ENCODE measurements around the gene GATA5.

The GATA5 gene

DNA sequence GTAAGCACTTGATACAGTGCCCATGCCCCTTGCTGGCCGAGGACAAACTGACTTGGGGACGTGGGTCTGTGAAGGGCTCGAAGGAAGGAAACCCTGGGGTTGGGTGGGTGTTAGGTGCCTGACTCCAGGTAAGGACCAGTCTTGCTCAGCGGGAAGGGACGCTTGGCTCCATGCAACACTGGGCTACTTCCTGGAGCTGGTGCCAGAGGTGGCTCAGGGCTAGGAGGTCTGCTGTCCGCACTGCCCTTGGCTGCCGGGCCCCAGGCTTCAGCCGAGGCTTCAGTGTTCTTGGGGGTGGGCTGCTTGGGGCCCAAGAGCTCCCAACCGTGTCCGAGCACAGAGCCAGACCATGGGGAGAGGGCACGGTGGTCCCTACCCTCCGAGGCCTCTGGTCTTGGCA is 5.3 kb downstream of the GATA5 start:
- DNase-seq = no peak

DNA sequence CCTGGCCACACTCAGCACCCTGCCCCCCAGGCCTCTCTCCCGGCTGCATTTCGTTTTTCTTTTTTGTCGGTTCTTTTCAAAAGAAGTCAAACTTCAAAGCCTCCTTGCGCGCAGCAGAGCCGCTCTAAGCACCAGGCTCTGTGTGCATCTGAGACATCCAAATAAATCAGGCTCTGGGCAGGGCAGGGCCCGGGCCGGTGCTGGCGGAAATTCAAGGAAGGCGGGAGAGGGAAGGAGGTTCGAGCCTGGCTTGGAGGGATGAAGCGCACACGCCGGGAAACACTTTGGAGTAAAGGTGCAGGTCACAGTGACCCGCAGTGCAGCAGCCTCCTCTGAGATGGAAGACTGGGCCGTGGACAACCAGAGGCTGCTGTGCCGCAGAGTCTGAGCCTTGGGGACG is 5.8 kb downstream of the GATA5 start:
- no peak for DNase-seq

DNA sequence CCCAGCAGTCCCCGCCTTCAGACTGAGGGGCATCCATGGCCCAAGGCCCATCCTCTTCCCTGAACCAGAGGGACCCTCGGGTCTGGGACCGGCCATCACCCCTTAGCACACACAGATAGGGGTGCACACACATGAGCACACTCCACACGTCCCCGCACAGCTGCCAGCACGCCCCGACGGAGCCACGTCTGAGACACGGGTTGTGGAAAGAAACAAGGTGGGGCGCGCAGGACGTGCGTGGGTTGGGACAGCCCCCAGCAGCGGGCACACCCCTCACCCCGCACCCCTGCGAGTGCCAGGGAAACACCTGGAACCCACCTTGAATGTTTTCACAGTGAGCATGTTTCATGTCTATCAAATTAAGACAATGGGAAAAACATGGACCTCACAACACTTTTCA is 6.4 kb downstream of the GATA5 start:
- DNase-seq = no peak

DNA sequence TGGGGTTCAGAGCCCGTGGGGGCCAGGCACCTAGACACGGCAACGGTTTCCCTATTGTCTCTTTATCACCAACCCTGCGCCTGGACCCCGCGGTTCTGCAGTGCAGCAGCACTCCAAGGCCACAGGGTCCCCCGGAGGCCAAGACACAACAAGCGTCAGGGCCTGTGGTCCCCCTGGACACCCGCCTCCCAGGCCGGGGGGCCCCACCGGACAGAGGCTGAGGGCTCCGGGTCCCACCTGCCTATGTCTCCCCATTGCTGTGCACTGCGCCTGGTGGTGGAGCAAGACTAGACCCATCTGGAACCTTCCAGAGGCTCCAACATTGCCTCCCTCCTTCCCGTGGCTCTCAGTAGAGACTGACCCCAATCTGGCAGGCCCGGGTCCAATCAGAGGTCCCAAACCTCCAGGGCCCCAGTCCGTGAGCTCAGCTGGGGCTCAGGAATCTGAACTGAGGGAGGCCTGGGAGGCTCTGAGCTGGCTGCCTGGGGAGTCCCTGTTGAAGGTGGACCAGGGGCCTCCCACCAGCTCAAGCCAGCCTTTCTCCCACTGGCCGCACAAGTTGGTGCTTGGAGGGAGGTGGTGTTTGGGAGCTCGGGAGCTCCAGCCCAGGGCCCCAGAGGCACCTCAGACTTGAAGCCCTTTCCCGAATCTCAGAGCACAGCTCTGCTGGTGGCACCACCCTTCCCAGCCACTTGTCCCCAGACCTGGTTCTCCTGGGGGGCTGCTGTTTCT is 8.8 kb downstream of the GATA5 start:
- no peak for DNase-seq

DNA sequence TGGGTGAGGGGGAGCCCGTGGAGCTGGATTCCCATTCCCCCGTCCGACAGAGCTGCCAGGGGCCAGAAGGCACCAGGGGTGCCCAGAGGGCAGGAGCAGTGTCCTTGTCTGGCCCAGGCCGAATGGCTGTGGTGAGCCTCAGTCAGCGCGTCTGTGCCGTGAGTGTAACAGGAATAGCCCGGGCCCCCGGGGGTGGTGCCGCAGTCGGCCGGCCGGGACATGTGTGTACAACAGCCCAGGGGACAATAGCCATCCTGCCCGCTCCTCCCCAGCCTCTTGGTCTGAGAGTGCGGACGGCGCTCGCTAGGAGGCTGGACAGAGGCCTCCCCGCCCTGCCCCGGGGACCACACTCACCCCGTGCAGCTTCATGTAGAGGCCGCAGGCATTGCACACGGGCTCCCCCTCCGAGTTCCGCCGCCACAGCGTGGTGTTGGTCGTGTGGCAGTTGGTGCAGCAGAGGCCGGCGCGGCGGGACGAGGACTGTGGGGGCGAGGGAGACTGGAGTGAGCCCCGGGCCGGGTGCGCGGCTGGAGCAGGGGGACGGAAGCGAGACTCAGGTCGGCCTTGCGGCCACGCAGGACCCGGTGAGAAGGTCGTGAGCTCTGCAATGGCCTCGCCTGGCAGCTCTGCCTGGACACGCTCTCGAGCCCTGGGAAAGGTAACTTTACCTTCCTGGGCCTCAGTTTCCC is 9.6 kb downstream of the GATA5 start:
- no peak for DNase-seq

DNA sequence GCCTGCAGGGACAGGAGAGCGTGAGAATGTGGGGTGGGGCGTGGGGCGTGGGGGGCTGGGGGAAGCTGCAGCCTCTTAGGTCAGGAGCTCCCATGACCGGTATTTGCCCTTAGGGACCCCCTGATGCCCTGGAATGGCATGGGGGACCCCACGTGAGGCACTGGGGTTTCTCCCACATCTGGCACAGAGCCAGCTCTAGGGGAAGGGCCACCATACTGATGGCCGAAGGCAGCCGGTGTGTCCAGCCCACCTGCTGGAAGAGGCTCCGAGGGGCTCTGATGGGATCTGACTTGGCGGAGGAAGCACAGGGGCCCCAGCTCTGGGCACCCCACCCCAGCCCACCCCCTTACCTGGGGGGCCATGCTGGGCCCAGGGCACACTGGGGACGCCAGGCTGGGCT is 10.8 kb downstream of the GATA5 start:
- no peak for DNase-seq

DNA sequence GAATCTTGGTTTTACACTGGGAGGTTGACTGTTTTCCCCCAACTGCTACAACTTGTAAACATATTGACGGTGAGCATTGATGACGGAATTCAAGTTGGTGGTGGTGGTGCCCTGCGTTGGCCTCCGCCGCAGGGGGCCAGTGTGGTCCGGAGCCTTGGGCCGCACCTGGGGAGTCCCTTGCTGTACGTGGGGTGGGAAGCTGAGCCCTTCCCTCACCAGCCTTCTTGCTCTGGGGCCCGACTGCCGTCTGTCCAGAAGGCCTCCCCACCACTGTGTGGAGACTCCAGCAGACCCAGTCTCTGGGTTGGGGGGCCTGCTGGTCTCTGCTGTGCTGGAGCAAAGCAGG is 11.4 kb downstream of the GATA5 start:
- DNase-seq = no peak

DNA sequence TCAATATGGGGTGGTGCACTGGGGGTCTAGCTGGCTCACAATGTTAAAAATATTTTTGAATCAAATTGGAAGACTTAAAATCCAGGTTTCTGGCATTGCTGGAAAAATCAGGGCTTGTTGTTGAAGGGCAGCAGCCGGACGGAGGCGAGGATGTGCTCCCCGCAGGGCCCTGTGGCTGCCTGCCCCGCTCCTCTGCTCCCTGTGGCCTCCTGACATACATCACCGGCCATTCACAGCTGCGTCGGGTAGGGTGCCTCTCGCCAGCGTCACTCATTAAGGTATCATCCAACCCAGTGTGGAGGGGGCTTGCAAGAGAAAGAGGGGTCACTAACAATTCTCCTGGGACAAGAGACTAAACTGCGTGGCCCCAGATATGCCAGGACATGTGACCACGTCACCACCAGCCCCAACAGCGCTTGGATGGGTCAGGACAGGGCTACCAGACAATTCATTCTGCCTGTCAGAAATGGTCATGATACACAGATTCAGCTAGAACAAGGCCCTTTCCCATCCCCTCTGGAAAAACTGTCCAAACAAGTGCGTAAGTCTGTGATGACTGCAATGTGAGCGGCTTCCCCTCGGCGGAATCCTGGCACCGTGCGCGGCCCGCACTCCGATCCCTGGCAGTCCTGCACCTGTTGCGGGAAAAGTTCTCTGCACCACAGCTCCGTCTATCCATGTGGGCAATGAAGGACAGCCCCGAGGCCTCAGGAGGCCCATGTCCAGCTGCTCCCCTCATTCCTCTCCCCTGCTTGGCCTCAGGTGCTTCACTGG is 12.0 kb downstream of the GATA5 start:
- no peak for DNase-seq

DNA sequence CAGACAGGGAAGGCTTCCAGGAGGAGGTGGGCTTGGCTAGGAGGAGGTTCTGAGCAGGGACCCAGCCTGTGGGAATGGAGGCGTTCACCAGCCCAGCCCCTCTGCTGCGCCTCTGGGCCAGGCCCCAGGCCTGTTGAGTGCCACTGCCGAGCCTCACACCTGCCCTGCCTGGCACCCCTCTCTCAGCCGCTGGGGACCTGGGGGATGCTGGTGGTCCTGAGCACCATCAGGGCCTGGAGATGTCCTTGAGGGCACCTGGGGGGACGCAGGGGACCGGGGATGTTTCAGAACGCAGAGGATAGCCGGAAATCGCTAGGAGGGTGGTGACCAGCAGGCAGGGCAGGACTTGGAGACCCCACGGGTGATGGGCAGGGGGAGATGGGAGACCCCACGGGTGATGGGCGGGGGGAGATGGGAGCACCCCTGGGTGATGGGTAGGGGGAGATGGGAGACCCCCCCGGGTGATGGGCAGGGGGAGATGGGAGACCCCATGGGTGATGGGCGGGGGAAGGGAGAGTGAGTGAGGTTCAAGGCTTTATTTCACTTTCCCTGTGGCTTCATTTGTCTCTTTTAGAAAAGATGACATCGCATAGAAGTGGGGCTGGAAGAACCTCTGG is 12.7 kb downstream of the GATA5 start:
- no peak for DNase-seq

DNA sequence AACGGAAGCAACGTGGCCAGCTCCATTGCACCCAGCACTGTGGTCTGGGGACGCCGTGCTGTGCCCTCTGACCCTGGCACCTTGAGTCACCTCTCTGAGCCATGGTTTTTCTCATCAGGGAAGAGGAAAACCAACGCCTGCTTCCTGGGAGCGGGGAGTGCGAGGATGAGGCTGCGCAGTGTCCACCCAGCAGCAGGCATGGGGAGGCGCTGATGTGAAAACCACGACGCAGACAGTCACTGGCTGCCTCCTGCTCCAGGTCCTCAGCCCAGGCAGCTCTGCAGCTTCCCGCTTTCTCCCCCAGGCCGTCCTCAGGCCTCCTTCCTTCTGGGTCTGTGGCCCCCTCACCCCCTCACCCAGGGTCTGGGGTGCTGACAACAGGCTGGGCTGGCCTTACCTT is 14.0 kb downstream of the GATA5 start:
- DNase-seq = no peak

DNA sequence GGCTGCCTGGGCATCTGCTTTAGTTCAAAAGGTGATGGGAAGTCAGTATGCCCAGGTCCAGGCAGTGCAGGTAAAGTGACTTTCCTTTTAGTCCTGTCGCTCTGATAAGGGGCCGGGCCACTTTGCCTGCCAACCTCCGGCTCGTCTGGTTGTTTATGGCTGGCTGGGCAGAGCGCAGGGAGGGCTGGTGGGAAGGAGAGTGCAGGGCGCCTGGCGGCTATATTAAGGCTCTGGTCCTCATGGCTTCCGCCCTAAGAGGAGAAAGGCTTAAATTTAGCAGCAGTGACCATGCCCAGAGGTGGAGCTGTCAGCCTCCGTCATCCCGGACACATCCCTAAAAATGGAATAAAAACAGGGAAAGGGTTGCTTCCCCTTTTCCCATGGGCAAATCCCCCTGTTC is 14.6 kb downstream of the GATA5 start:
- no peak for DNase-seq

DNA sequence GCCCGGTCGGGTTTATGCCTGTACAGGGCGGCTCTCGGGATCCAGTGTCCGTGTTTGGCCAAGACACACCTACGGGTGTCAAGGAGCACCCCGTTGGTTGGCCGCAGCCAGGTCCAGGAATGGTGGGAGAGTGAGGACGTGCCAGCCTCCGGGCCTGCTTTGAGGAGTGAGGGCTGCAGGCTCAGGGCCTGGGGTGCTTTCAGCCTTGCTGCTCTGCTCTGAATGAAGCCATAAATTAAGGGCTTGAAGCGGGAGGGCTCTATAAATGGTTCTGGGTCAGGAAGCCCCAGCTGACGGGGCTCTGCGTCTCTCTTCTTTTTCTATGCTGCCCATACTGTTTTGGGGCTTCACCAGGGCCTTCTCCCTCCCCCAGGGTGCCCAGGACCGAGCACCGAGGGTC is 15.1 kb downstream of the GATA5 start:
- DNase-seq = no peak

DNA sequence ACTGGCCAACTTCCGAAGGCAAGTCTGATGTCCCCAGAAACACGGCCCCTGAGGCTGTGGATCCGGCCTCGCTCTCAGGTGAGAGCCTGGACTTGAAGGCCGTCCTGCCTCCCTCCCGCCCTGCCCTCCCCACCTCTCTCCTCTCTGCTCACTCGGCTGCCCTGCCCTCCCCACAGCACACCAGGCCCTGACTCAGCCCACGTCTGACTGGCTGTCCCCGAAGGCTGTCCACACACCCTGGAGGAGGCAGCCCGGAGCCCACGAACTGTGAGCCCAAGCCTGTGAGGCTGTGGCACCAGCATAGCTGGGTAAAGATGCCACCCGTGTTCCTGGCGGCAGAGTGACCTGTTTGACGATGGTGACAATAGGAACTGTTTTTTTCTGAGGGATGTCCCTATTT is 16.3 kb downstream of the GATA5 start:
- DNase-seq = no peak

DNA sequence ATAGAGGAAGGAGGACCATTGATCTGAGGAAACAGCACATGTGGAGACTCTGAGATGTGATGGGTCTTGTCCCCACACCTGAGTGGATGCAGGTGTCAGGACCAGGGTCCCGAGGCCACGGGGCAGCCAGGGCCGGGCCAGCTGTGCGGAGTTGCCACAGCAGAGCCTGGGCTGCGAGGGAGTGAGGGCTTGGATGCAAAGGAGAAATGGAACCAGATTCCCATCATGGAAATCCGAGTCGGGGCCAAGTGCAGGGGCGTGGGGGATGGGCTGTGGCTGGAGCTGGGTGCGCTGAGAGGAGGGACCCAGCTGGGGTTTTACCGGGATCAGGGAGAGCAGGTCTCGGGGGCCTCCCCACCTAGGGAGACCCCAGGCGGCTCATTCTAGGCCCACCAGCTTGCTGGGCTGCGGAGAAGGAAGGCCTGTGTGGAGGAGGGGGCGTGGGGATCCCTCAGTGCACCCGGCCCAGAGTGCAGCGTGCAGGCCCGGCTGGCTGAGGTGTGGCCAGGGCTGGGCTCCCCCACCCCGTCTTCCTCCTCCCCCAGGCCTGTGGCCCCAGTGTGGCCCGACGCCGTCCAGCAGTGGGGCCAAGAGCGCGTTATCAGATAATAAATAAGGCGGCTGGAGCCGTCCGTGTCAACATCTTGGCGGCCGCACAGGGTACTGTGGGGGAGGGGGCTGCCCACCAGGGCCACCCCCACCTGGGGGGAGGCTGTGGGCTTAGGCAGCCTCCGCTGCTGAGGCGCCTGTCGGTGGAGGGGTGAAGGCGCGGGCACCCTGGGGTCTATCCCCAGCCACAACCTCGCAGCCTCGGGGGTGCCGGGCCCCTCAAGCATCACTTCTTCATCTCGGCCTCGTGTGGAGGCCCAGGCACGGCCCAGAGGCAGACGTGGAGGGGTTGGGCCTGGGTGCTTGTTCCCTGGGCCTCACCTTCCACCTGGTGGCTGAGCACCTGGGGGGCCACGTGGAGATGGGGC is 17.2 kb downstream of the GATA5 start:
- no peak for DNase-seq

DNA sequence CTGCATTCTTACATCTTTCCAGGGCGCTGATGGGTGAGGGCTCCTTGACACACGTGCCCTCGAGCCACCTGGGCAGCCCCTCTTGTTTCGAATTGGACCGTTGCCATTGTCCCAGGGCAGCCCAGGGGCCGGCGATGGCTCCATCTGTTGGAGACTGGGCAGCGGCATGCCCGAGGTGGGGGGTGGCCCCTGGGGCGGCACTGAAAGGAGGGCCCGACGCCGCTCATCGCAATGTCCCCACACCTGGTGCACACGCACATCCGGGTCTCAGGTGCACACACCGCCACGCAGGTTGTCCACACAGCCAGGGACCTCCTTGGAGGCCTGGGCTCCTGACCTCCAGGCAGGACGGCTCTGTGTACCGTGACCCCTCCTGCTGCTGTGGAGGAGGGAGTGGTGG is 18.0 kb downstream of the GATA5 start:
- DNase-seq = no peak

DNA sequence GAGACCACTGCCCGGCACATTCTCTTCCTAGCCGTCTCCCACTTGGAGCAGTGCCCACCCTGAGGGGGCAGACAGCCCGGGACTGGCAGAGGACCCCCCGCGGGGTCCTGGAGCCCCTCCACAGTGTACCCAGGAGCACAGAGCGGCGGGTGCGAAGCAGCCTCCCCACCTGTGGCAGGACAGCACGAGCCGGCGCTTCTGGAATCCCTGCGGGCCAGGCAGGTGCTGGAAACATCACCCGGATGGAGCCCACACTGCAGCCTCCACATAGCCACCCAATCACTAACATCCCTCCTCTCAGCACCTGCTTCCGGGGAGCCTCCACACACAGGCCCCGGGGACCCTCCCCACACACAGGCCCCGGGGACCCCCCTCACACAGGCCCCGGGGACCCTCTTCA is 18.7 kb downstream of the GATA5 start:
- DNase-seq = no peak

DNA sequence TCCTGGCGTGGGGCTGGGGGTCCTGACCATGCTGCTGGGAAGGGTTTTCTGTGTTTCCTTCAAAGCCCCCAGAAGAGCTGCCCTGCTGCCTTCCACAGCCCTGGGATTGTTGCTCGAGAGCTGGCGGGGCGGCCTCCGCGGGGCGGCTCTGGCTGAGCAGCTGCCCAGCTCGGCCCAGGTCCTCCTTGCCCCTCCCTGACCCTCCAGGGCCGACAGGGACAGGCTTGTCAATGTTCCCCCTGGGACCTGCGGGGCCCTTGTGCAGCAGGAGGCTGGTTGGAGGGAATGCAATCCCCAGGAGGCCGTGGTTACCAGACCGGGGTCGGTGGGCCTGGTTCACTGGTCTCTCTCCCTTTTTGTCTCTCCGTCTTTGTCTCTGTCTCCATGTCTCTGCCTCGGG is 19.9 kb downstream of the GATA5 start:
- DNase-seq = no peak

DNA sequence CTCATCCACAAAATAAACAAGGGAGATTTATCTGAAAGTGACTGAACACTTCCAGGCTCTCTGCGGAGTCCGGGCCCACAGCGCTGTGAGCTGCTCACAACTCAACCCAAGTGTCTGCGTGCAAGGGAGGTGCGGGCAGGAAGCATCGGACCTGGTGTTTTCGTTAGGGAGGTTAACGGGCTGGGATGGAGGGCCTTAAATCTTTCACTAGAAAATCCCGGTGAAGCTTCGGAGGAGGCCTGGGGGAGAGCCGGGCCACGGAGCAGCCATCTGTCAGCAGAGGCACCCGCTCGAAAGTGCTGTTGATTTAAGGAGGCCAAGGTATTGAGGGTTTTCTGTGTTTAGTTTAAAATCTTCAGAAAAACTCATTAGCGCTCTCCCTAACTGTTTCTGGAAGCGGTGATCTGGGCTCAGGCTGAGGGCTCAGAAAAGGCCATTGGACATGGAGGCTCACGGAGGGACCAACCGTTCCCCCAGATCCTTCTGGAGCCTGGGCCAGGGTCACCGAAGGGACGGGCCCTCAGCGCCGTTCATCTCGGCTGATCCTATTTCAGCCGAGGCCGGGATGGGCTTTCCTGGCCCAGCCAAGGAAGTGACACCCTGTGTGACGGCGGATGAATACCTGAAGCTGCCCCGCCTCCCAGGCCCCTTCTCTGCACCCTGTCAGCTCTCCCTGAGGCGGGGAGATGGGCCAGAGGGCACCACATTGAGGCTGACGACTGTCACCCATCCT is 20.7 kb downstream of the GATA5 start:
- no peak for DNase-seq

DNA sequence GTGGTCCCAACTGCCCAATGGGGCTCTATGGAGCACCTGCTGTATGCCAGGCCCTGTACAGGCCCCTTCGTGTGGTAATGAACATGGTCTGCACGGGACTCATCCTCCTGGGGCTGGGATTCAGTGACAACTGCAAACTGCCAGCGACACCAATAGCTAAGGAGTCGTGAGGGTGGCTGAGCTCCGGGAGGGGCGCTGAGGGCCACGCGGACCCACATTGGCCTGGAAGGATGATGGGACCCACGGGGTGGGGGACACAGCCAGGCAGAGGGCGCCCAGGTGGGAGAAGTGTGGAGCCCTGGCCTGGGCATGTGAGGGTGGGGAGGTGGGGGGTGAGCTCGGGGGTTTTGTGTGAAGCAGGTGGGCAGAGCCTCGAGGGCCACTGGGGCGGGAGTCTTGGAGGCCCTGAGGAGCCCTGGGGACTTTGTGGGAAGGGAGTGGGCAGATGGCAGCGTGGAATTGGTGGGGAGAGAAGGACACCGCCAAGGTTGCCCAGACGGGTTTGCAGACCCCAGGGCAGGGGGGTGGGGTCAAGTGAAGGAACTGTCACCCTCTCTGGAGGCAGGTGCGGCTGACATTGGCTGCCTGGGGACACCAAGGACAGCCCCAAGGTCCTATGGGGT is 22.5 kb downstream of the GATA5 start:
- no peak for DNase-seq

DNA sequence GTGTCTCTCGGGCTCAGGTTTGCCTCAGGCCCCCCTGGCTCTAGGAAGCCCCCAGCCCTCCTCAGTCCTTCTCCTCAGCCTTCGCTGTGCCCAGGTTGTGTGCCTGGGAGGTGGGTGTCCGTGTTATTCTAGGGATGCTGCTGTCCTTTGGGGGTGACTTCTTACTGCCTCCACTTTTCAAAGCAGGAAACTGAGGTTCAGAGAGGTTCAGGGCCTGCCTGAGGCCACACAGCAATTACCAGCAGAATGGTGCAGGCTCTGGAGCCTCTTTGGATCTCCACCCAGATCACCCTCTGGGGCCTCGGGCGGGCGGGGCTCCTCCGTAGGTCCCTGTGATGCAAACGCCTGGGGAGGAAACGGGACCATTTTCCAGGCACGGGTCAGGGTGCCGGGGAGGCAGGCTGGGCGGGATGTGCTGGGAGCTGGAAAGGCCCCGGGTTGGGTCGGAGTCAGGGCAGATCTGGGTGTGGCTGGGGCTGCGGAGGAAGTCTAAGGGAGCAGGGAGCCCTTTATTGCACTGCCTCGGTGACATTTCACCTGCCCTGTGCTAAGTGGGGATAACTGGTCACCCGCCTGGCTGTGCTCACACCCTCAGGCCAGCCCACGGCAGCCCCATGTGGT is 23.2 kb downstream of the GATA5 start:
- no peak for DNase-seq

DNA sequence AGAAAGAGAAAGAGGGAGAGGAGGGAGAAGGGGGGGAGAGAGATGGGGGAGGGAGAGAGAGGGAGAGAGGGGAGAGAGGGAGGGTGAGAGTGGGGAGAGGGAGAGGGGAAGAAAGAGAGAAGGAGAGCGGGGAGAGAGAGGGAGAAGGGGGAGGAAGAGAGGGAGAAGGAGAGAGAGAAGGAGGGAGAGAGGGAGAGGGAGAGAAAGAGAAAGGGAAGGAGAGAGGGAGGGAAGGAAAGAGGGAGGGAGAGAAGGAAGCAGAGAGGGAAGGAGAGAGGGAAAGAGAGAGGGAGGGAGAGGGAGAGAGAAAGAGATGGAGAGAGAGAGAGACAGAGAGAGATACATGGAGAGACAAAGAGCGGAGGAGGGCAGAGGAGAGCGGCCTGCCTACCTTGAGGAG is 23.8 kb downstream of the GATA5 start:
- no peak for DNase-seq

Data from activated naive CD4-positive, alpha-beta T cell treated with Interleukin-2 at 50 U/mL for 16 hours (primary cell).